Stimulated activated CD8-positive, alpha-beta memory T cell treated with anti-CD3 and anti-CD28 coated beads, Interleukin-4, amount 100 ng/mL, for 1 hour (primary cell): ENCODE results near the gene HPSE2.

ENCODE experiments used
- DNase-seq, 2 donors: peaks; one replicate each; pipeline ENCODE4 v3.0.0-alpha.2; 2020; ENCODE audit warnings: low read depth in 2 of 2, low spot score in 1 of 2

HPSE2 gene

GRCh38 chr10:98696516-98696915, 539.1 kb downstream of the HPSE2 start:
- DNase-seq, result no peak

- DNase-seq, result no peak
These were observed 540.8 kb downstream of the HPSE2 start for GRCh38 chr10:98694883-98695282.

GRCh38 chr10:98694014-98694413, 541.6 kb downstream of the HPSE2 start:
- no peak for DNase-seq

GRCh38 chr10:98687685-98688084, 548.0 kb downstream of the HPSE2 start:
- no peak for DNase-seq

- no peak for DNase-seq
These were observed 551.4 kb downstream of the HPSE2 start for GRCh38 chr10:98684019-98684899.

GRCh38 chr10:98676895-98677294, 558.8 kb downstream of the HPSE2 start:
- no peak for DNase-seq

DNA sequence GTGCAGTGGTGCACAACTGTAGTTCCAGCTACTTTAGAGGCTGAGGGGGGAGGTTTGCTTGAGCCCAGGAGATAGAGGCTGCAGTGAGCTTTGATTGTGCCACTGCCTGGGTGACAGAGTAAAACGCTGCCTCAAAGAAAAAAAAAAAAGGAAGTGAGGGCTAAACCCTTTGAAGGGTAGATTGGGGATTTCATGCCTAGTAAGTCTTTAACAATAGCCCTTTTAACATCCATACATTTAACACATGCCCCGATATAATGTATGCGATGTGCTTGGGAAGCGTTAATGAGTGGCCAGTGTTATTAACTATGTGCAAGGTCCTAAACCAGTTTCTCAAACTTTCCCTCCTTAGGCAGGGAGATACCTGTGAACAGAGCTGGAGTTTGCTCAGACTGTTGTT, 559.8 kb downstream of the HPSE2 start:
- no peak for DNase-seq

DNA sequence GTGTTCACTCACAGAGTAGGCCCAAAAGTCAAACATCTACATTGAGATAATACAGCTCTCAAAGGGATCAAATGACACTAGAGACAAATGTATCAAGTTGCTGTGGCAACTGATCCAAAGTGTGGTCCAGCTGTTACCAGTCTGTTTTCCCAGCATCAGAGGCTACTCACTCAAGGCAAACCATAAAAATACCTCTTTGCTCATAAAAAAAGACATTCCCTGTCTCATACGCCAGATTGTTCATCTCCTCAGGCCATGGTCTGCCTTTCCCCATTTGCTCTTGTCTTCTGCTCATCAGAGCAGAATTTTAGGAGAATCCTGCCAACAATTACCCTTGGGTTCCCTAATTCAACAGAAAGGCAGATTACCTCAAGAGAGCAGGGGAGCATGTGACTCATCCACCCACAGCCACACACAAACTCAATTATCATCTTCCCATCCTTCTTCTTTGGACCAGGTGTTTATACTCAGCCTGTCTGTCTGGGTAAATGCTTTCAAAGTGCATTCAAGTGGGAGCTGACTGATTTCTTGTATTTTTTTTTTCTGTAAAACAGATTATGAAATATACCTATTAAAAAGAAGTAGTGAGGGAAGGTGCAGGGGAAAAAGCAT, 562.4 kb downstream of the HPSE2 start:
- no peak for DNase-seq

DNA sequence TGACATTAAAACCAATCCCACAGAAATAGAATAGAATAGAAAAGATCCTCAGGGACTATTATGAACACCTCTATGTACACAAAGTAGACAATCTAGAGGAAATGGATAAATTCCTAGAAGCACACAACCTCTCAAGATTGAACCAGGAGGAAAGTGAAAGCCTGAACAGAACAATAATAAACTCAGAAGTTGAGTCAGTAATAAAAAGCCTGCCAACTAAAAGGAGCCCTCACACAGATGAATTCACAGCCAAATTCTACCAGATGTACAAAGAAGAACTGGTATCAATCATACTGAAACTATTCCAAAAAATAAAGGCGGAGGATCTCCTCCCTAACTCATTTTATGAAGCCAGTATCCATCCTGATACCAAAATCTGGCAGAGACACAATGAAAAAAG, 568.6 kb downstream of the HPSE2 start:
- DNase-seq, result no peak

DNA sequence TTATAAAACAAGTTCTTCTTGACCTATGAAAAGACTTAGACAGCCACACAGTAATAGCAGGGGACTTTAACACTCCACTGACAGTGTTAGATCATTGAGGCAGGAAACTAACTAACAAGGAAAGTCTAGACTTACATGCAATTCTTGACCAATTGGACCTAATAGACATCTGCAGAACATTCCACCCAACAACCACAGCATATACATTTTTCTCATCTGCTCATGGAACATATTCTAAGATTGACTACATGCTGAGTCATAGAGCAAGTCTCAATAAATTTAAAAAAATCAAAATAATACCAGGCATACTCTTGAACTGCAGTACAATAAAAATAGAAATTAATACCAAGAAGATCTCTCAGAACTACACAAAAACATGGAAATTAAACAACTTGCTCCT, 569.4 kb downstream of the HPSE2 start:
- no peak for DNase-seq

- DNase-seq, result no peak
These were observed 571.2 kb downstream of the HPSE2 start for GRCh38 chr10:98664329-98665042.

- no peak for DNase-seq
These were observed 575.7 kb downstream of the HPSE2 start for GRCh38 chr10:98659951-98660350.

DNA sequence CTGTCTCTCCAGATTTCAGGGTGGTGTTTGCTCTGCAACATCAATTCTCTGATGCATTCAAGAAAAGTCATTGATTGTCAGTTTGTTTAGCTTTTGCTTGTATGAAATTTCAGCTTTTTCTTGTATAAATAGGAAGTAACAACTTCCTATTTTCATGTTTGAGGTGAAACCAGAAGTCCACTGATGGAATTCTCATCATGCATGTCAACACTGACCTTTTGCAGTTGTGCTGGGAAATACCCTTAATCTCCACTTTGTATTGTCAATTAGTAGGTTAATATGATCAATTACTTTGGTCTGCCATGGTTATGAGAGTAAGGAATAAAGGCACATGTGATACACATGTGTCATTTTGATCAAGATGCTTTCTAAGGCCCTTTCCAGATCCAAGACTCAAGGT, 580.2 kb downstream of the HPSE2 start:
- DNase-seq, result no peak

GRCh38 chr10:98649170-98649569, 586.5 kb downstream of the HPSE2 start:
- no peak for DNase-seq

GRCh38 chr10:98646998-98647917, 588.4 kb downstream of the HPSE2 start:
- no peak for DNase-seq

DNA sequence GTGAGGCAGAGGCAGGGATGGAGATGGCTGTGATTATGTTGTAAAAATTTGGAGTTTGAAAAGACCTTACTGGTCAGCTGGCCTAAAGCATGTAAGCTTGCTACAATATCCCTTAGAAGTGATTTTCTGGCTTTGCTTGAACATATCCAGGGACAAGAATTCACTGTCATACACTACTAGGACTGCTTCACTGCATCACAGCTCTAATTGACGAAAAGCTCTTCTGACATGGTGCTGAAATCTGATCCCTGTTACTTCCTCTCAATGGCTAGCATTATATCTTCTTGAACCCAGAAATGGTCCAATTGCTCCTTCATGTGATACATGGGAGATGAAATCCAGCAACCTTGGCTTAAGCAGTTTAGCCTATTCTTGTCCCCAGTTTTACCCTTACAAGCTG, 591.2 kb downstream of the HPSE2 start:
- DNase-seq, result no peak

DNA sequence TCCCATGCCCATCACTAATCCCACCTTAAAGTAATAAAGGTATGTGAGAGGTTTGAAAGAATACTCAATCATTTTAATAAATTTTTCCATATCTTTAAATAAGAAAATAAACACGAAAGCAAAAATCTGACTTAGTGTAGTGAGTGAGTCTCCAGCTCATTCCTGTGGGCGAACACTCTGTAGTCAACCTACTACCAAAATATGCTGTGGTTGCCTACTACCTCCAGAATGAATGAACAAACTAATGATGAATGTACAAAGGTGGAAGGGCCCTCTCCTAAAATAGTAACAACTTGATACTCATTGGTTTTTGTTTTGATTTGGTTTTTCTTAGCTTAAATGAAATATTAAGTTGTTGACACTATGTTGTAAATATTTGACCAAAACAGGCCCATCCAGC, 593.4 kb downstream of the HPSE2 start:
- no peak for DNase-seq

DNA sequence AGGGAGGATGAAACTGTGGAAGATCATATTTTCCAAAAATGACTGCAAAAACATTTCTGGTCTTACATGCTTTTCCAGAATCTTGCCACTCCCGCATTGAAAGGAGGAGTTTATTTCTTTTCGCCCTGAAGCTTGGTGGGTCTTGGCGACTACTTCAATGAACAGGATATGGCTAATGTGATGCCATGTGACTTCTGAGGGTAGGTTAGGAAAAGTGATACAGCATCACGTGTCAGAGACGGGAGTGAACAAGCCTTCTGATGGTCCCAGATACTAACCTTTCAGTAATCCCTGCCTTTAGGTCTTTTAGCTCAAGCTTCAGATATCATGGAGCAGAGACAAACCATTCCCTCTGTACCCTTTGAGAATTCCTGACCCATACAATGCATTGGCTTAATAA, 596.7 kb downstream of the HPSE2 start:
- no peak for DNase-seq

- no peak for DNase-seq
These were observed 598.7 kb downstream of the HPSE2 start for GRCh38 chr10:98636921-98637329.

DNA sequence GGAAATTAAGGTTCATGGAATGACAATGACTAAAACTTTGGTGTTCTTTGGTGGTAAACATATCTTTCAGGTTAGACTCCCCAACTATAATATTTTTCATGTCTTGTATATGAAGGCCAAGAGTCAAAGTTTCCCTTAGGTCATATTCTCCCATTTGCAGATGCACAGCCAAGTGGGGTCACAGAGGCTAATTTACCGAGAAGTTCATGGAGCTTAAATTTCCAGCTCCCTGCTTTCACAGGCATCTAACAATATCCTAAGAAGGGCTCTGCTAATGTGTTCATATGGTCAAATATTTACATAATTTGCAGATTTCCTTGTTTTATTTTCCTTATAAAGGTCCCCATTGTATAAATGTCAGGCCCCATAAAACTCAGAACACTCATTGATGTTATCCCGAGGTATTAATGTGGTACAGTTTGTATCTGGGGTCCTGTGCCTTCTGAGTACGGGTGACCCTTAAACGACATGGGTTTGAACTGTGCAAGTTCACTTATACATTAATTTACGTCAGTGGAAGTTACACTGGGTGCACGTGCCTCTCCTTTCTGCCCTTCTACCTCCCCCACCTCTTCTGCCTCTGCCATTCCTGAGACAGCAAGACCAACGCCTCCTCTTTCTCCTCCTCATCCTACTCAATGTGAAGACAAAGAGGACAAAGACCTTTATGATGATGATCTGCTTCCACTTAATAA, 603.0 kb downstream of the HPSE2 start:
- DNase-seq, result no peak
